DMS79 treated with DMSO at 0.1 percent for 48 hours (cell line): Measurements from ENCODE around the gene RAD50.
"Not testable (repeated sequence)": the region's sequence is repeated elsewhere in the genome, so short reads cannot be mapped to it uniquely, and the experiment has no call there.

Experiments
- DNase-seq: peaks from one replicate; lab custom pipeline; 2025; lab: John Stamatoyannopoulos, UW

The RAD50 gene

DNA sequence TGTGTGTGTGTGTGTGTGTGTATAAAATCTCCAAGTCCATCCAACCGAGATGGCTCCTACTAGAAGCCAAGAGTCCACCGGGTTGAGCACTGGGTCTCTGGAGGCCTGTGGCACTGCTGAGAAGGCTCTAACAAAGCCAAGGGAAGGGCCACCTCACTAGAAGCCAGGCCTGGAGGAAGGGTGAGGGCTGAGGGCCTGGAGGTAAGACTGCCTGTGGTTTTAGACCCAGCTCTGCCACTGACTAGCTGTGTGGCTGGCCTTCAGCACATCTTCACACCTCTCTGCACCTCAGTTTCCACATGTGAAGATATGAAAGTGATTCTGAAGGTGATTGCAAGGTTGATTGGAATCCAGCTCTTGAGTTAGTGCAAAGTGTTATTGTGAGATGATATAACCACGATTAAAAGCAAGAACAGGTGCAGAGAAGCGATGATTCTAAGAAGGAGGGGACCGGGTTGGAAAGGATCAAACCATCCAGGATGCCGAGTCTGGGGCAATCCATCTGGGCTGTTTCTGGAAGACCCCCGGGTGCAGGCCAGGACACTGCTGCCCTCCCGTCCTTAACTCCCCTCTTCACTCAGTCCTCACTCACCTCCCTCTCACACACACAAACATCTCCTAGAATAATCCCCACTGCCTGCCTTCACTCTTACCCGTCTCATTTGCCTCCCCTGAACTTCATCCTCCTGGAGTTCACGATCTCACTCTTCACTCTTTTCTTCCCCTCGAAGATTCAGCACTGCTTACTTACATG lies 119.3 kb downstream of the RAD50 start:
- no peak for DNase-seq

DNA sequence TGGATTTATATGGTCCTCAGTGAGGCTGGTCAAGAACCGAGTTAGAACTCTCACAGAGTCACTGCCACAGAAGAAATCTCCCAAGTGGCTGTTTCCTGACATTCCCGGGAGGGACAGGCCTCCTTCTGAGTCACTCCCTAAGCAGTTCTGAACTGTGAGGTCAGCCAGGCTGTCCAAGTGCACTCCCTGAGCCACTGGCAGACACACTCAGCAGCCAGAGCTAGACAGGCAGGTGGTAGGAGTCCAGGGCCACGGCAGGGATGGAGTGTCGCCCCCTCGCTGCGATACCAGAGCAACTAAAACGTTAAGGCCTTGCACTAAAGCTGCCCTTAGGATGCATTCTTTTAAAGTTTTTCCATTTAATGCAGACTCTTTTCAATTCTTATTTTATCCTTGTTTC lies 120.4 kb downstream of the RAD50 start:
- DNase-seq: no peak

DNA sequence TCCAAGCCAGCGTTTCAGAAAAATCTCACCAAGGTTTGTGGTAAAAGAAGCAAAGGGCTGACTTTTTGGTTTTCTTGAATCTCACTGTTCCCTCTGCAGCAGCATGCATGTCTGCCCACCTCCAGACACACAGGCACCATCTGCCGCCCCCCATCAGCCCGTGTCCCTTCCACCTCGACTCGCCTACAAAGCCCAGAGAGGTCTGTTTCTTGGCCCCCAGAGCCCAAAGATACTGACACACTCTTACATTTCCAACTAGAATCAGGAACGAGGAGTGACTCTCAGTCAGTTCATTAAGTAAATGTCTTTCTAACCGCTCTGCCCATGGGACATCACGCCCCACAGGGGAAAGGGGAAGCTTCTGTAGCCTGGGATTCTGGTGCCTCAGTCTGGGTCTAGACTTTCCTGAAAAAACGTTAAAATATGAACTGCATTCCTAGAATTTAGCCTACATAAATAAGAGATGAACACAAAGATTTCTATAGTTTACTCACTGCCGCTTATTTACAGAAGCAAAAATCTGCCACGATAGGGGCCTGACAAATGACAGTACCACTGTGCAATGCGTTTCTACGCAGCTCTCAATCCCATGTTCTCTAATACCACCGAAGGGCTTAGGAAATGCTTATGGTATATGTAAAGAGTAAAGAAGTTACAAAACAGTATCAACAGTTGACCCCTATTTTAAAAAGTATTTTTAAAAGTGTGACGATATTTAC lies 121.1 kb downstream of the RAD50 start:
- DNase-seq: no peak

DNA sequence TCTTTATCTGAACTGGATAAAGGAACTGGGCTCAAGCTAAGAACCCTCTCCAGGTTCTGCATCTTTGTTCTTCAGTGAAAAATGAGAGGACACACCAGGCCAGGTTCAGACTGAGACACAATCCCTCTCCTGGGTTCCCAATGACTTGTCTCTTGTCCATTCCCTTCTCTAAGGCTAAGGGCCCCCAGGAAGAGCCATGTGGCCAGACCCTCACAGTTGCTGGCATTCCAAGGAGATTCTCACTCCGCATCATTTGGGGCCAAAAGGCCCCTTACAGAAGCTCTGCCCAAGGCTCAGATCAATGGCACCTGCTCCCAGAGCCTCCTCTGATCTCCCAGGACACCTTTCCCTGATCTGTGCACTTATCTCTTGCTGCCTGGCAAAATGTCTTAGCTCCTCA lies 122.0 kb downstream of the RAD50 start:
- no peak for DNase-seq

DNA sequence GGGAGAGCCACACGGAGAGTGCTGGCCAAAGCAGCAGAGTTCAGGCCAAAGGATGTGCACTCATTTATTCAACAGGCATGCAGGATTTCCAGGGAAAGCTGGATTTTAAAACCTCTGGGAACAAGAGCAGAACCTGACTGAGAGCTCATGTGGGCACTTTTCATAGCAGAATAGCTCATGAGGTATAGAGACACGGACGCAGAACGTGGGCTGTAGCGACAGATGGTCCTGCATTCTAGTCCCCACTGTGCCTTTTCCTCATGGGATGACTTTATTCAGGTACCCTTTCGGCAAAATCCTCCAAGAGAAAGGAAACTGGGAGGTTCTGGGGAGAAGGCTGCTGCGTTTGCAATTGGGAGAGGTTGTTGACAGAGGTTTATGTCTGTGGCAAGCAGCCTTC lies 122.4 kb downstream of the RAD50 start:
- no peak for DNase-seq

DNA sequence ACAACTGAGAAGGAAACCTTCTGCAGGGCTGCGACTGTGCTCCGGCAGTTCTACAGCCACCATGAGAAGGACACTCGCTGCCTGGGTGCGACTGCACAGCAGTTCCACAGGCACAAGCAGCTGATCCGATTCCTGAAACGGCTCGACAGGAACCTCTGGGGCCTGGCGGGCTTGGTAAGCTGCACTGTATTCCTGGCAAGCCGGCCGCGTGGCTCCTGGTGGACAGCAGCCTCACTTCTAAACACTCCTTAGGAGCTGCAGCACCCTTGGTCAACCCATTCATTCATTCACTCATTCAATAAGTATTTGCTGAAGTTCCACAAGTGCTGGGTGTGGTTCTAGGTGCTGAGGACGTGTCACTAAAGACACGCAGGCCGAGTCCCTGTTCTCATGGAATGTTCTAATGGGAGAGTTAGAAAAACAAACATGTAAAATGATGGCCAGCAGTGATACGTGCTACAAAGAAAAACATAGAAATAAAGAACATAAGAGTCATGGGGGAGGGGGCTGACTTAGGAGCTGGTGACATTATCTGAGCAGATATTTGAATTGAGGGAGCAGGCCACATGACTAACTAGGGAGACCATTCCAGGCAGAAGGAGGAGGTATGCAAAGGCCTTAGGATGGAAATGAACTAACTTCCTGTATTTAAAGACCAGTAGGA lies 123.1 kb downstream of the RAD50 start:
- no peak for DNase-seq

DNA sequence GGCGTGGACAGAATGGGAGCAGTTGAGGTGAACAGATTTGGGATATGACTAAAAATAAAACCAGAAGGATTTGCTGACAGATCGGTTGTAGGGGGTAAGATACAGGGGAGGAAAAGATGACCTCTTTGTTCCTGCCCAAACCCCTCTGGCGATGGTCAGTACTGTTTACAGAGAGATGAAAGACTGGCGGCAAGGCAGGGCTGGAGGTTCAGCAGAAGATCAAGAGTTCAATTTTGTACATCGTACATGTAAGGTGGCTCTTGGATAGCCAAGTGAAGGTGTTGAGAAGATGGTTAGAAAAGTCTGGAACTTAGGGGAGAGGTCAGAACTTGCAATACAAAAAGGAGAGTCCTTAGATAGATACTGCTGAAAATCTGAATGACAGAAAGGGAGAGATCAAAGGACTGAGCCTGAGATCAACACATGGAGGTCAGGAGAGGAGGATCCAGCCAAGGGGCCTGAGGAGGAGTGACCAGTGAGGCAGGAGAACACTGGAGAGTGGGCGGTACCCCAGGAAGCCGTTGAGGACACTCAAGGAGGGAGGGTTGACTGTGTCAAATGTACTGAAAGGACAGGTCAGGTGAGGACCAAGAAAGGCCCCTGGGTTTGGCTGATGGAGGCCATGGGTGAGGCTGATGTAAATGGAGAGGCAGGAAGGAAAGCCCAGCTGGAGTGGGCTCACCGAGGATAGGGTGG lies 124.2 kb downstream of the RAD50 start:
- no peak for DNase-seq

DNA sequence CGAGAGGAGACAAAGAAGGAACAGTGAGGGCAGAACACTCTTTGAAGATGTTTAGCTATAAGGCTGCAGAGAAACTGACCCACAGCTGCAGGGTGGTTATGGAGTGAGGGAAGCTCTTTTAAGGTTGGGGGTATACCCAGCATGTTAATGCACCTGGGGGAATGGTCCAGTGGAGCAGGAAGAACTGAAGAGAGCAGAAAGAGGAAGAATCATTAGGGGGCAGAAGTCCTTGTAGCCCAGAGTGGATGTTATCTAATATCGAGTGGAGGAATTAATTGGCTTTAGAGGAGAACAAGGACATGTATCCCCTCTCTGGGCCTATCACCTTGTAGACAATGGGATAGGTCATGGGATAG lies 124.7 kb downstream of the RAD50 start:
- no peak for DNase-seq

DNA sequence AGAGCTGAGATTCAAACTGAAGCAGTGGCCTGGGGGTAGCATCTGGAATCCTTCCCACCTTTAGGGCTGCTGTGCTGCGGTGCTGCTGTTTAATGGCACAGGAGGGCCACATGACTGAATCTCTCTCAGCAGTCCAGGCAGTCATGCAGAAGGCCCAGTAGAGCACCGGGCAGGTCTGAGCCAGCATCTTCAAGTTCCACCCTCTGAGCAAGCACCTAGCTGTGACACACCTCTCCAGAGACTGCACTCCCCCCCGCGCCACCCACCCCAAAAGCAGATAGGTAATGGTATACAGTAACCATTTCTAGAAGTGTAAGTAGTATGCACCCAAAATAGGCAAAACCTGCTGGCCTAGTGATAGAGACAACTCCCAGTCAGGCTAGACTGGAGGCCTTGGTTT lies 125.2 kb downstream of the RAD50 start:
- DNase-seq: no peak

DNA sequence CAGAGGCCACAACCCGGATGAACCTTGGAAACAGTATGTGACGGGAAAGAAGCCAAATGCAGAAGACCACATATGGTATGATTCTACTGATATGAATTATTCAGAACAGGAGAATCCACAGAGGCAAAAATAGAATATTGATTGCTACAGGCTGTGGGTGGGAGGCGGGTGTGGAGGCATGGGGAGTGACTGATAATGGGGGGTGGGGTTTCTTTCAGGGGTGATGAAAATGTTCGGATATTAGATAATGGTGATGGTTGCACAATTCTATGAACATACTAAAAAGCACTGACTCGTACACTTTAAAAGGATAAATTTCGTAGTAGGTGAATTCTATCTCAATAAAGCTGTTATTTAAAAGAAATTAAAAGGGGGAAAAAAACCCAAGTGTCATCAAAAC lies 127.7 kb downstream of the RAD50 start:
- DNase-seq: no peak

DNA sequence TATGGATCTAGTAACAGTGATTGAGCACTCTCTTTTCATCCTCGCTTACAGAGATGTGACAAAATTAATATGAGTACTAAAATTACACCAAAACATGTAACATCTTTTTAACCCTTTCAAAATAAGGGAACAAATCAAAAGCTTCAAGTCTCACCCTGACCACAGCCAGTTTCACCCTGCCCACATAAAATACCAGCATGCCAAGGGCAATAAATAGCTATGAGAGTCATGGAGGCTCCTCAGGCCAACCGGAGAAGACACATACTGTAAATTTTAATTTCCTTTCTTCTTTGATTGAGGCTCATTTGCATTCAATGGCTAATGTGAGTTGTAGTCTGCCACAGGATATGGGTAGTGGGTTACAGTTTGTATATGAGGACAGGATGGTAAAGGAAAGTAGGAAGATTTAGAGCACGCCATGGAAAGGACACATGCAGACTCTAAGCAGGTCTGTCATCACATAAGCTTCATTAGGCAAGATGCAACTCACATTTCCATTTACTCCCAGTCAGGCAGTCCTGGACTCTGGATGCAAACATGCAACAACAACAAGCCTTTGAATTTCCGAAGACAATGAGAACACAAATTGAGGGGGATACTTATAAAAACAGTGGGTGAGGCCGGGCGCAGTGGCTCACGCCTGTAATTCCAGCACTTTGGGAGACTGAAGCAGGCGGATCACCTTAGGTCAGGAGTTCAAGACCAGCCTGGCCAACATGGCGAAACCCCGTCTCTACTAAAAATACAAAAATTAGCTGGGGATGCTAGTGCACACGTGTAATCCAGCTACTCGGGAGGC lies 128.3 kb downstream of the RAD50 start:
- no peak for DNase-seq

DNA sequence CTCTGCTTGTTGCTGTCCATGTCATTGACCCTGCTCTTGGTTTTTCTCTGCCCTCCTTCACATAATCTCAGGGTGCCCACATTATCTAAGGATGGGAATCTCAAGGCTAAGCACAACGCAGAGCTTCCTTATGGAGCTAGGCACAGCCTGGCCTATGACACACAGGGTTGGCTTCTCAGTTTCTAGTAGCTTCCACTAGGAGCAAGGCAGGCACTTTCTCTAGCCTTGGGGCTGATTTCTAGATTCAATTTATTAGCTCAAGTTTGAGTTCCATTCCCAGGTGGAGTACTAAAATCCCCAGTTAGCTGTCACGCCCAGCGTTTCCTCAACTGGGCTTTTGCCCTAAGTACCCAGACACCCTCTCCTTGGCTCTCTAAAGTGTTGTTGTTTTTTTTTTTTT lies 129.4 kb downstream of the RAD50 start:
- no peak for DNase-seq

DNA sequence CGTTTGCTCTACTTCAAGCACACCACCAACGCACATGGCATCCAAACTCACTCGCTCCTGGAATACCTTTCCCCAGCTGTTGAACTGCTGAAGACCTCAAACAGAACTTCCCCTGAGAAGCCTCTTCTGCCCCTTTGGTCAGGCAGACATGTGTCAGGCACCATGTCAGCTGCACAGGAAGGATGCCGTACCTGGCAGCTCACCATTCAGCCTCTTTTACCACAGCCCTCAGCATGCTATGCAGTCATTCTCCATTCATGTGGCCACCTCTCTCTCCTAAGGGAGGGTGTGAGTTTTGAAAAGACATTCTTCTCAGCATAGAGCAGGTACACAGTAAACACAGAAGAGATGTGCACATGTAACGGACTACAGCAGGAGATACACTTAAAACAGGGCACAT lies 131.2 kb downstream of the RAD50 start:
- DNase-seq: no peak

DNA sequence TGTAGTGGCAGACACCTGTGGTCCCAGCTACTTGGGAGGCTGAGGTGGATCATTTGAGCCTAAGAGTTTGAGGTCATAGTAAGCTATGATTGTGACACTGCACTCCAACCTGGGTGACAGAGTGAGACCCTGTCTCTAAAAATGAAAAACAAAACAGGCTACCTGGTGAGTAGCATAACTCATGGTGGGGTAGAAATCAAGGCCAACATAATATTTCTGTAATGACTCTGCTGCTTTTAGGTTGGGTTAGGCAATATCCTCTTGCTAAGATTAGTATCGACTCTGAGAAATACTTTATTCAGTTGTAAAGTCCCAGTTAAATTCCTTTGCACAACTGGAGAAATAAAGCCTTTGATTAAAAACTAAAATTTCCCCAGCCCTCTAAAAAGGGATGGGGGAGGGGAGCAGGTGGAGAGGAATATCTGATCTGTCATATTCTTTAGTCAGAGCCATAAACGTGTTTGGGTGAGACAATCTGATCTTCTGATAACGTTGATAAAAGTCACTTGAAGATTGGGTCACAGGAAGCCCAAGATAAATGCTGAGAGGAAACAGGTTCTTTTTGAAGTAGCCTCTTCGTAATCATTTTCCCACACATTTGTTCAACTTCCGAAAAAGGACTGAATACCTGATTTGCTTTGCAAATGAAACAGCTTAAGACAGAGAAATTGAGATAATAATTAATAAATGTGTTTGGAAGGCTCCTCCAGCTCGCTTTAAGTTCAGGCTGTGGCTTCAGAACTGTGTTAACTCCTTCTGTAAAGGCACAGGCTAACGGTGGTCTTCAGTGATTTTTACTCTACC lies 132.0 kb downstream of the RAD50 start:
- no peak for DNase-seq

DNA sequence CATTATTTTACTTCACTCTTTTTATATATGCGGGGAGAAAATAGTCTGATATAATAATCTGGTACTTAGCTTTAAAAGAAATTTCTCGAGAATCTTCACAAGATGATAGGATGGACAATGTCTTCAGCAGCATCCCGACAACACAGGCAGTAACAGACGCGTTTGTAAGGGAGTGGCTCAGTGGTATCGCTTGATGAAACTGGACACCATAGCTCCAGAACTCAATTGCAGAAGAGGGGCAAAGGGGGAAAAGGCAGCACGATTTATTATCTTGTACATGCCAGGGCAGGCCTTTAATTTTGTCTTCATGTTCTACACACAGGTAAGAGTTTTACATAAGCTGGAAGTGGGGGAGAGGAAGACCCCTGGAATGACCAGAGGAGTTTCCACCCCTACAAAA lies 132.7 kb downstream of the RAD50 start:
- no peak for DNase-seq

DNA sequence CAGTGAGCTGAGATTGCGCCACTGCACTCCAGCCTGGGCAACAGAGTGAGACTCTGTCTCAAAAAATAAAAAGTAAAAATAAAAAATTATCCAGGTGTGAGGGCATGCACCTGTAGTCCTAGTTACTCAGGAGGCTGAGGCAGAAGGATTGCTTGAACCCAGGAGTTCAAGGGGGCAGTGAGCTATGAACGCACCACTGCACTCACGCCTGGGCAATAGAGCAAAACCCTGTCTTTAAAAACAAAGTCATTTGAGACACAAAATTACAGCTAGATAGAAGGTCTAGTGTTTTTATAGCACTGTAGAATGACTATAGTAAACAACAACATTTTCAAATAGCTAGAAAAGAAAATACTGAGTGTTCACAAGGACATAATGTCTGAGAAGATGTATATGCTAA lies 133.4 kb downstream of the RAD50 start:
- DNase-seq: no peak

DNA sequence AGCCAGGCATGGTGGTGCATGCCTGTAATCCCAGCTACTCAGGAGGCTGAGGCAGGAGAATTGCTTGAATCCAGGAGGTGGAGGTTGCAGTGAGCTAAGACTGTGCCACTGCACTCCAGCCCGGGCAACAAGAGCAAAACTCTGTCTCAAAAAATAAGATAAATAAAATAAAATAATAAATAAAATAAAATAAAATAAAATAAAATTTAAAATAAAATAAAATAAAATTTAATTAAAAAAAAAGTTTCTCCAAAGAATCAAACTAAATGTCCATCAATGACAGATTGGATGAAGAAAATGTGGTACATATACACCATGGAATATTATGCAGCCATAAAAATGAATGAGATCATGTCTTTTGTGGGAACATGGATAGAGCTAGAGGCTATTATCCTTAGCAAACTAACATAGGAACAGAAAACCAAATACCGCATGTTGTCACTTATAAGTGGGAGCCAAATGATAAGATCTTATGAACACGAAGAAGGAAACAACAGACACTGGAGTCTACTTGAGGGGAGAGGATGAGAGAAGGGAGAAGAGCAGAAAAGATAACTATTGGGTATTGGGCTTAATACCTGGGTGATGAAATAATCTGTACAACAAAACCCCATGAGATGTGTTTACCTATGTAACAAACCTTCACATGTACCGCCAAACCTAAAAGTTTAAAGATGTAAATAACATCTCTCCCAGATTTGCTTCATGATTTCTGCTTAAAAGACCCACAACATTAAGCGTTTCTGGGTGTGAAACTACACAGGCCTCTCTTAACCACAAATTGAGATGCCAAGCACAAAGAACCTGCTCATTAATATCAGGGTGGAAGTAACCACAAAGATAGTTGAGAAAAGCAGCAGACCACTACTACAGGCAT lies 135.2 kb downstream of the RAD50 start:
- not testable (repeated sequence) for DNase-seq

DNA sequence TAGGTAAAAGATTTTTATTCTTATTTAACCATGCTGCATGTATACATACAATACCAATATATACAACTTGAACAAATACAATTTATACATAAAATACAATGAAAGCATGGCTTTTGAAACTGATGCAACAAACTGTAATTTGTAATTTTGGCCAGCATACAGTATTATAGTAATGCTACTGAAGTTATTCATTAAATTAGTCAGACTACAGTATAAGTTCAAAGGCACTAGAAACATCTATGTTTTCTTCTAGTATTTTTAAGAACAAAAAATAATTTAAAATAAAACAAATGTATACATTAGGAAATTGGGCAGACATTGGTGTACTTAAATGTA lies 135.8 kb downstream of the RAD50 start:
- DNase-seq: no peak
